ENCODE results near the gene ACLY. TPM values are rescaled to one million over a fixed set of nuclear protein-coding genes. Genes with fewer than 3 reads are reported as not detected.
A peak's percentile ranks its signal among the peaks of the same experiment; 100 is the strongest.

The ACLY gene
- total and polyA plus RNA-seq, 2 of the 13 experiments (the other 11 are each of a cell fraction or from before 2014, with no cell fraction given) = 111 to 218 TPM

GRCh38 chr17:41962768-41963434, 44.1 kb upstream of the ACLY start (continued):
- TF ChIP-seq ZFP91 (CRISPR knock-in tag; IDR thresholded peaks at IDR 0.05; ENCODE audit: borderline replicate concordance) = peak; percentile 34
- TF ChIP-seq ZNF160 (CRISPR knock-in tag; IDR thresholded peaks at IDR 0.05) = no peak
- TF ChIP-seq ZNF543 (CRISPR knock-in tag; IDR thresholded peaks at IDR 0.05) = no peak
- 0 out of 2 replicates have a peak, but pooled peaks have one; percentile 18 for TF ChIP-seq KDM4B (CRISPR knock-in tag; IDR thresholded peaks at IDR 0.05)
- TF ChIP-seq MED1 (CRISPR knock-in tag; IDR thresholded peaks at IDR 0.05) = peak; percentile 21; the same call in 1 of the 2 replicates
- TF ChIP-seq NFKBIZ (CRISPR knock-in tag; IDR thresholded peaks at IDR 0.05) = 0 out of 2 replicates have a peak, but pooled peaks have one; percentile 33
- peak; percentile 57; the same call in 1 of the 2 replicates for TF ChIP-seq RXRB (CRISPR knock-in tag; IDR thresholded peaks at IDR 0.05; ENCODE audit: borderline replicate concordance)
- peak; percentile 68; the same call in 1 of the 2 replicates for TF ChIP-seq BCL3 (CRISPR knock-in tag; IDR thresholded peaks at IDR 0.05)
- peak; percentile 53; the same call in 1 of the 2 replicates for TF ChIP-seq TBX2 (CRISPR knock-in tag; IDR thresholded peaks at IDR 0.05; ENCODE audit: borderline replicate concordance)
- peak; percentile 90 for TF ChIP-seq SMC3 (IDR thresholded peaks at IDR 0.05; ENCODE audit: low read length)
- TF ChIP-seq ZNF230 (CRISPR knock-in tag; IDR thresholded peaks at IDR 0.05) = no peak
- TF ChIP-seq ZNF292 (CRISPR knock-in tag; IDR thresholded peaks at IDR 0.05; ENCODE audit: borderline replicate concordance, low read depth) = peak; percentile 70; the same call in 1 of the 2 replicates
- TF ChIP-seq STAG1 (CRISPR knock-in tag; IDR thresholded peaks at IDR 0.05) = peak; percentile 96
- TF ChIP-seq HOMEZ (CRISPR knock-in tag; IDR thresholded peaks at IDR 0.05; ENCODE audit: low read depth) = no peak
- TF ChIP-seq E2F2 (CRISPR knock-in tag; IDR thresholded peaks at IDR 0.05; ENCODE audit: borderline replicate concordance) = peak; percentile 40; the same call in 1 of the 2 replicates
- TF ChIP-seq MIER3 (CRISPR knock-in tag; IDR thresholded peaks at IDR 0.05; ENCODE audit: borderline replicate concordance) = 0 out of 2 replicates have a peak, but pooled peaks have one; percentile 70
- TF ChIP-seq ZNF598 (CRISPR knock-in tag; IDR thresholded peaks at IDR 0.05; ENCODE audit: borderline replicate concordance) = peak; percentile 94; the same call in 1 of the 2 replicates
- TF ChIP-seq MAX (IDR thresholded peaks at IDR 0.05) = peak; percentile 49; the same call in 1 of the 2 replicates
- no peak for TF ChIP-seq ZNF253 (CRISPR knock-in tag; IDR thresholded peaks at IDR 0.05; ENCODE audit: borderline replicate concordance)
- 0 out of 2 replicates have a peak, but pooled peaks have one; percentile 33 for TF ChIP-seq ATF6 (CRISPR knock-in tag; conservative IDR thresholded peaks at IDR 0.05)
- peak; percentile 46 for TF ChIP-seq ZNF781 (CRISPR knock-in tag; IDR thresholded peaks at IDR 0.05; ENCODE audit: borderline replicate concordance, not compliant biosample characterization)

All from HepG2 (cell line).